H1 (cell line): ENCODE measurements around the gene ALDH3B1. TPM values are rescaled to one million over a fixed set of nuclear protein-coding genes. Genes with fewer than 3 reads are reported as not detected.

Experiments
- CTCF ChIA-PET: fragments of 300-600 bp; sonication (Branson Sonifier 250); formaldehyde crosslinking; loops from one replicate; lab custom pipeline; 2021; ENCODE audit not compliant: partially characterized antibody; lab: Charles Lee
- POLR2A ChIA-PET: fragments of 300-600 bp; sonication (Branson Sonifier 250); formaldehyde crosslinking; loops from one replicate; lab custom pipeline; 2021; ENCODE audit warnings: inconsistent platforms; ENCODE audit not compliant: partially characterized antibody; lab: Charles Lee
- DNase-seq, 2 experiments: peaks; one replicate each; pipeline versions ENCODE4 v3.0.0 to v3.0.0-alpha.2; 2010 to 2022; ENCODE audit warnings: low spot score in 2 of 2, low read depth in 1 of 2, mixed read lengths in 1 of 2
- FAIRE-seq: peaks from 2 replicates; lab custom pipeline; 2011; peaks lifted over from hg19 to GRCh38; lab: Jason Lieb, UNC
- H2AFZ ChIP-seq: 2 replicates; pipeline ENCODE4 v1.8.1; 2012; ENCODE audit warnings: low read length, inconsistent platforms
- H2AK5ac ChIP-seq: 2 replicates; pipeline ENCODE4 v1.6.1; 2013; ENCODE audit warnings: low read depth, low read length
- H2BK120ac ChIP-seq: replicated peaks from 2 replicates; pipeline ENCODE3; 2013; ENCODE audit warnings: low read depth, low read length, inconsistent platforms
- H2BK12ac ChIP-seq: 2 replicates; pipeline ENCODE4 v1.6.1; 2013; ENCODE audit warnings: low read depth, low read length
- H2BK15ac ChIP-seq: 2 replicates; pipeline ENCODE4 v1.6.1; 2013; ENCODE audit warnings: low read length
- H2BK20ac ChIP-seq: 2 replicates; pipeline ENCODE4 v1.6.1; 2013; ENCODE audit warnings: low read length
- H2BK5ac ChIP-seq: 2 replicates; pipeline ENCODE4 v1.6.1; 2013; ENCODE audit warnings: low read depth, low read length
- H3K14ac ChIP-seq: 2 replicates; pipeline ENCODE4 v1.6.1; 2013; ENCODE audit warnings: inconsistent platforms; ENCODE audit not compliant: insufficient read length
- H3K18ac ChIP-seq: 2 replicates; pipeline ENCODE4 v1.6.1; 2013; ENCODE audit warnings: low read length; ENCODE audit errors: extremely low read depth
- H3K23ac ChIP-seq: 2 replicates; pipeline ENCODE4 v1.6.1; 2013; ENCODE audit warnings: inconsistent platforms; ENCODE audit not compliant: insufficient read length
- H3K23me2 ChIP-seq: 2 replicates; pipeline ENCODE4 v1.6.1; 2013; ENCODE audit warnings: low read depth, low read length
- H3K27ac ChIP-seq: 2 replicates; pipeline ENCODE4 v1.6.1; 2011; ENCODE audit warnings: low read depth, low read length, inconsistent platforms
- H3K27me3 ChIP-seq, 4 experiments: replicated peaks in 1 of 4; 1 replicate in 1 of 4; 2 replicates in 3 of 4; pipeline versions ENCODE4 v1.6.1 to v1.8.1; 2011 to 2013; ENCODE audit warnings: low read length in 3 of 4, mild to moderate bottlenecking in 3 of 4, inconsistent platforms in 2 of 4, mixed read lengths in 2 of 4, moderate library complexity in 1 of 4; ENCODE audit not compliant: control insufficient read depth in 3 of 4, insufficient read depth in 3 of 4; ENCODE audit errors: extremely low read depth in 1 of 4
- H3K36me3 ChIP-seq, 4 experiments: 2 replicates each; pipeline versions ENCODE4 v1.6.1 to v1.8.1; 2011 to 2013; ENCODE audit warnings: mild to moderate bottlenecking in 4 of 4, low read length in 3 of 4, moderate library complexity in 2 of 4, control low read depth in 1 of 4, inconsistent platforms in 1 of 4; ENCODE audit not compliant: insufficient read depth in 4 of 4, control insufficient read depth in 2 of 4
- H3K4ac ChIP-seq: replicated peaks from 2 replicates; pipeline ENCODE3; 2013; ENCODE audit warnings: low read length, low read depth, mixed read lengths, inconsistent platforms; ENCODE audit not compliant: insufficient read length
- H3K4me1 ChIP-seq, 4 experiments: replicated peaks in 1 of 4; 1 replicate in 1 of 4; 2 replicates in 3 of 4; pipeline versions ENCODE4 v1.6.1 to v1.8.1; 2011 to 2013; ENCODE audit warnings: low read length in 3 of 4, inconsistent platforms in 2 of 4, mixed read lengths in 1 of 4; ENCODE audit not compliant: insufficient read depth in 4 of 4, control insufficient read depth in 3 of 4
- H3K4me2 ChIP-seq, 2 experiments: 2 replicates each; pipeline versions ENCODE4 v1.6.1 to v1.8.1; 2011 to 2013; ENCODE audit warnings: low read depth in 2 of 2, low read length in 2 of 2, control low read depth in 1 of 2, inconsistent platforms in 1 of 2, mild to moderate bottlenecking in 1 of 2; ENCODE audit not compliant: insufficient read depth in 1 of 2
- H3K4me3 ChIP-seq, 4 experiments: fragments of 200-600, 300-600 bp in 1 of 4; sonication (generic), shearing (Covaris generic), sonication (Bioruptor Twin) in 1 of 4; 2 replicates each; pipeline versions ENCODE4 v1.5.1 to v1.8.1; 2011 to 2016; ENCODE audit warnings: low read length in 4 of 4, low read depth in 3 of 4, control low read depth in 2 of 4, inconsistent platforms in 2 of 4, mild to moderate bottlenecking in 2 of 4, mixed read lengths in 1 of 4, moderate library complexity in 1 of 4; ENCODE audit not compliant: insufficient read depth in 2 of 4; ENCODE audit errors: extremely low read depth in 1 of 4
- H3K56ac ChIP-seq: replicated peaks from 2 replicates; pipeline ENCODE3; 2013; ENCODE audit warnings: low read depth, mild to moderate bottlenecking, mixed read lengths, low read length, inconsistent platforms; ENCODE audit not compliant: insufficient read length
- H3K79me1 ChIP-seq: 2 replicates; pipeline ENCODE4 v1.6.1; 2013; ENCODE audit warnings: low read depth, low read length, control low read depth
- H3K79me2 ChIP-seq, 2 experiments: 2 replicates each; pipeline versions ENCODE4 v1.6.1 to v1.8.1; 2012 to 2013; ENCODE audit warnings: low read length in 2 of 2, mild to moderate bottlenecking in 2 of 2, inconsistent platforms in 1 of 2; ENCODE audit not compliant: insufficient read depth in 2 of 2, control insufficient read depth in 1 of 2
- H3K9ac ChIP-seq, 4 experiments: replicated peaks in 1 of 4; 1 replicate in 1 of 4; 2 replicates in 3 of 4; pipeline versions ENCODE4 v1.6.1 to v1.8.1; 2011 to 2013; ENCODE audit warnings: low read depth in 3 of 4, low read length in 3 of 4, control low read depth in 2 of 4, mild to moderate bottlenecking in 2 of 4, moderate library complexity in 2 of 4, inconsistent platforms in 1 of 4; ENCODE audit errors: extremely low read depth in 1 of 4
- H3K9me3 ChIP-seq, 2 experiments: 2 replicates each; pipeline versions ENCODE4 v1.6.1 to v1.8.1; 2012 to 2013; ENCODE audit warnings: mild to moderate bottlenecking in 2 of 2, moderate library complexity in 2 of 2, control low read depth in 1 of 2, inconsistent platforms in 1 of 2, low read depth in 1 of 2, low read length in 1 of 2, mixed read lengths in 1 of 2; ENCODE audit not compliant: insufficient read depth in 2 of 2
- H4K20me1 ChIP-seq, 2 experiments: replicated peaks in 1 of 2; 2 replicates each; pipeline versions ENCODE3 to v1.8.1; 2011 to 2013; ENCODE audit warnings: inconsistent platforms in 2 of 2, low read length in 2 of 2, mild to moderate bottlenecking in 1 of 2; ENCODE audit not compliant: insufficient read depth in 2 of 2, control insufficient read depth in 1 of 2
- H4K5ac ChIP-seq: 2 replicates; pipeline ENCODE4 v1.6.1; 2013; ENCODE audit warnings: low read length, low read depth, mixed read lengths, inconsistent platforms; ENCODE audit not compliant: insufficient read length
- H4K8ac ChIP-seq: 2 replicates; pipeline ENCODE4 v1.8.0; 2013; ENCODE audit warnings: mild to moderate bottlenecking, moderate library complexity, low read length, inconsistent platforms; ENCODE audit not compliant: insufficient read depth; ENCODE audit errors: extremely low read depth
- H4K91ac ChIP-seq: replicated peaks from 2 replicates; pipeline ENCODE3; 2013; ENCODE audit warnings: low read length, mixed read lengths, inconsistent platforms; ENCODE audit not compliant: insufficient read length
- BCL11A ChIP-seq, 2 experiments: IDR thresholded peaks; one replicate each; pipeline ENCODE4 v1.6.1; 2011; ENCODE audit warnings: low read depth in 2 of 2, low read length in 2 of 2, mild to moderate bottlenecking in 2 of 2
- CHD2 ChIP-seq: IDR thresholded peaks from 2 replicates; pipeline ENCODE4 v1.6.1; 2012; ENCODE audit warnings: low read length, improper control_type of control experiment
- CTBP2 ChIP-seq: IDR thresholded peaks from 2 replicates; pipeline ENCODE4 v1.7.0; 2011; ENCODE audit warnings: borderline replicate concordance, mild to moderate bottlenecking, moderate library complexity, mixed read lengths, low read length; ENCODE audit not compliant: insufficient read depth, insufficient read length
- E2F6 ChIP-seq: IDR thresholded peaks from 2 replicates; pipeline ENCODE4 v1.6.1; 2012; ENCODE audit warnings: inconsistent platforms
- EGR1 ChIP-seq: IDR thresholded peaks from 2 replicates; pipeline ENCODE4 v1.6.1; 2011; ENCODE audit warnings: low read depth, low read length, borderline replicate concordance
- JUN ChIP-seq: IDR thresholded peaks from 2 replicates; pipeline ENCODE4 v1.6.1; 2011; ENCODE audit warnings: low read depth, mild to moderate bottlenecking, improper control_type of control experiment, low read length
- JUND ChIP-seq: IDR thresholded peaks from 2 replicates; pipeline ENCODE4 v1.6.1; 2011; ENCODE audit warnings: mild to moderate bottlenecking, improper control_type of control experiment, low read length
- KDM1A ChIP-seq: fragments of 200-600, 300-600 bp; sonication (generic); IDR thresholded peaks from 2 replicates; pipeline ENCODE4 v1.7.1; 2016; ENCODE audit warnings: mild to moderate bottlenecking, low read length, borderline replicate concordance
- MAX ChIP-seq: IDR thresholded peaks from 2 replicates; pipeline ENCODE4 v1.6.1; 2012; ENCODE audit warnings: inconsistent platforms
- RAD21 ChIP-seq, 2 experiments: IDR thresholded peaks in 1 of 2; conservative IDR thresholded peaks in 1 of 2; 2 replicates each; pipeline ENCODE4 v1.6.1; 2011; ENCODE audit warnings: low read depth in 2 of 2, low read length in 2 of 2, improper control_type of control experiment in 1 of 2, inconsistent platforms in 1 of 2, mild to moderate bottlenecking in 1 of 2, moderate library complexity in 1 of 2
- RFX5 ChIP-seq: IDR thresholded peaks from 2 replicates; pipeline ENCODE4 v1.6.1; 2011; ENCODE audit warnings: low read depth, low read length, improper control_type of control experiment, borderline replicate concordance
- ZNF274 ChIP-seq: IDR thresholded peaks from 2 replicates; pipeline ENCODE4 v1.7.0; 2012; ENCODE audit warnings: low read length, borderline replicate concordance; ENCODE audit errors: extremely low read depth
- WGBS, 2 experiments: shearing (Covaris generic) in 1 of 2; methylation state at CpG; one replicate each; pipeline versions ENCODE4 v1.1.6 to v1.1.7; 2013 to 2015; ENCODE audit warnings: low lambda C conversion rate in 2 of 2, mixed read lengths in 2 of 2, inconsistent platforms in 1 of 2, low coverage in 1 of 2, missing lambda C conversion rate in 1 of 2; ENCODE audit not compliant: insufficient replicate concordance in 2 of 2, insufficient coverage in 1 of 2, insufficient read length in 1 of 2; ENCODE audit errors: extremely low coverage in 1 of 2, missing lambda C conversion rate in 1 of 2; 5-methylcytosine and 5-hydroxymethylcytosine counted together
- polyA plus RNA-seq, 7 experiments: library from polyadenylated mRNA; depleted of rRNA in 3 of 7; stranded (reverse) in 5 of 7; unstranded in 2 of 7; fragments of >200 nt in 5 of 7; fragments of 200-250 nt in 2 of 7; gene quantifications; 1 replicate in 5 of 7; 2 replicates in 1 of 7; 4 replicates in 1 of 7; pipeline versions ENCODE4 v1.2.1 to v1.2.3, GENCODE V29; 2011 to 2013; ENCODE audit warnings: missing spikeins in 2 of 7, mixed read lengths in 2 of 7
- total RNA-seq: library from RNA; stranded (reverse); fragmentation: NEBNext Ultra II Directional; extraction: Animal tissue kit (Norgen Biotek cat#: 25700); gene quantifications from 2 replicates; pipeline ENCODE4 v1.2.1, GENCODE V29; 2021

Gene ALDH3B1
- total and polyA plus RNA-seq, 2 of the 8 experiments (the other 6 are each of a cell fraction or from before 2014, with no cell fraction given): 0.32 to 0.47 TPM

- H2BK20ac ChIP-seq: no peak overlapping the region
- peaks cover 0 to 6% (median 2%) of the 10 kb centered on the region in 4 experiments; a peak in 3 of 8 replicates for H3K36me3 ChIP-seq
- H3K4me3 ChIP-seq: no peak overlapping the region
- ChIA-PET POLR2A (interaction anchor here (1.2 to 10.8 kb wide), 3 partner anchors 14 to 68 kb away, joined by 3 to 183 read pairs (median 6); partner anchors contain the start of genes NDUFS8 and TCIRG1), CTCF (interaction anchor here (1.3 to 2.3 kb wide), 4 partner anchors 10 to 158 kb away, joined by 4 to 9 read pairs (median 5); no protein-coding TSS in a partner anchor)
- H3K79me1 ChIP-seq: peaks cover 3% of the 10 kb centered on the region; the same call in 1 of the 2 replicates
- no peak overlapping the region for H2AFZ ChIP-seq
- DNase-seq (peak in 1 of 2 experiments; percentile 53), FAIRE-seq (no peak)
- peak overlapping the region; percentile 44; the same call in 1 of the 2 replicates for H2BK5ac ChIP-seq
- H3K14ac ChIP-seq: no peak overlapping the region
- H4K20me1 ChIP-seq: peaks cover 2 to 10% of the 10 kb centered on the region in 2 experiments
- H3K4me1 ChIP-seq: peaks cover 0 to 10% (median 6%) of the 10 kb centered on the region in 4 experiments; a peak in 5 of 7 replicates
- H3K4ac ChIP-seq: no peak overlapping the region
- H2BK12ac ChIP-seq: no peak overlapping the region
- no peaks in the 10 kb centered on the region for H3K27me3 ChIP-seq
- no peak overlapping the region; the same call in 1 of the 2 replicates for H3K18ac ChIP-seq
- no peak overlapping the region for H2BK15ac ChIP-seq
- H3K9me3 ChIP-seq: no peaks in the 10 kb centered on the region
- no peaks in the 10 kb centered on the region for H3K23me2 ChIP-seq
- no peak overlapping the region for H3K9ac ChIP-seq
- WGBS, 2 experiments: 91% methylated on average over 18 of the region's 18 CpGs; no CpG with 5 or more reads in 1 of the 2 experiments
- H3K56ac ChIP-seq: no peak overlapping the region
- no peak overlapping the region for H2BK120ac ChIP-seq
- no peak overlapping the region for H2AK5ac ChIP-seq
- 0 out of 2 replicates have a peak overlapping the region, but pooled peaks have one; percentile 12 for H3K27ac ChIP-seq
- H3K79me2 ChIP-seq: no peaks in the 10 kb centered on the region
- no peak overlapping the region for H3K23ac ChIP-seq
- no peak overlapping the region for H4K5ac ChIP-seq
- no peak overlapping the region for H4K91ac ChIP-seq
- no peak overlapping the region for H3K4me2 ChIP-seq
- H4K8ac ChIP-seq: no peak overlapping the region
- no peak for TF ChIP-seq CTBP2
- TF ChIP-seq RFX5: no peak
- no peak for TF ChIP-seq RAD21 (IDR thresholded peaks at IDR 0.05 in 1 of 2, conservative IDR thresholded peaks at IDR 0.05 in 1 of 2; ENCODE audit: low read depth in 2 of 2, low read length in 2 of 2)
- TF ChIP-seq BCL11A (IDR thresholded peaks at IDR 0.05; ENCODE audit: low read depth in 2 of 2, low read length in 2 of 2): no peak
- TF ChIP-seq EGR1: no peak
- TF ChIP-seq JUND: no peak
- no peak for TF ChIP-seq KDM1A
- TF ChIP-seq JUN: no peak
- TF ChIP-seq MAX: no peak
- TF ChIP-seq ZNF274: no peak
- TF ChIP-seq E2F6: no peak
- no peak for TF ChIP-seq CHD2
Observed at GRCh38 chr11:68050371-68050841, 40.3 kb downstream of the ALDH3B1 start.
